NB4 (cell line): ENCODE data around the gene SLC66A2.

ENCODE experiments used
- POLR2A ChIP-seq: IDR thresholded peaks from 2 replicates; pipeline ENCODE4 v1.6.1; 2011; ENCODE audit warnings: mild to moderate bottlenecking; ENCODE audit not compliant: insufficient read length; ENCODE audit errors: extremely low read depth
- TF ChIP-seq, protein P1 (sequence below): IDR thresholded peaks from one replicate; pipeline ENCODE4 v1.5.1; 2012; ENCODE audit warnings: low read depth, low read length

DNA sequence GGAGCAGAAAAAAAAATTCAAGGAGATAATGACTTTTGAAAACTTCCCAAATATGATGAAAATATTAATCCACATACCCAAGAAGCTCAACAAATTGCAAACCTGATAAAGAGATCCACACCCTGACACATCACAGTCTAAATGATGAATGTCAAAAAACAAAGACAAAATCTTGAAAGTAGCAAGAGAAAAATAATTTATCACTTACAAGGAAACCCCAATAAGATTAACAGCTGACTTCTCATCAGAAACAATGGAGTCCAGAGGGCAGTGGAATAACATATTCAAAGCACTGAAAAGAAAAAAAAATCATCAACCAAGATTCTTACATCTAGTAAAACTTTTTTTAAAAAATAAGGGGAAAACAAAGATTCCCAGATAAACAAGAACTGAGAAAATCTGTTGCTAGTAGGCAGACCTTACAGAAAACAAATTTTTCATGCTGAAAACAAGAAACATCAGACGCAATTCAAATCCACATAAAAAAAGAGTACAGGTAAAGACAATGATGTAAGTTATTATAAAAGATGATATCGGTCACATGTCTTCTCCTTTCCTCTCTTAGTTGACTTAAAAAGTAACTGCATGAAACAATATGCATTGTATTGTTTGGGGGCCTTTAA lies 21.3 kb downstream of the SLC66A2 start:
- TF ChIP-seq, protein P1, sequence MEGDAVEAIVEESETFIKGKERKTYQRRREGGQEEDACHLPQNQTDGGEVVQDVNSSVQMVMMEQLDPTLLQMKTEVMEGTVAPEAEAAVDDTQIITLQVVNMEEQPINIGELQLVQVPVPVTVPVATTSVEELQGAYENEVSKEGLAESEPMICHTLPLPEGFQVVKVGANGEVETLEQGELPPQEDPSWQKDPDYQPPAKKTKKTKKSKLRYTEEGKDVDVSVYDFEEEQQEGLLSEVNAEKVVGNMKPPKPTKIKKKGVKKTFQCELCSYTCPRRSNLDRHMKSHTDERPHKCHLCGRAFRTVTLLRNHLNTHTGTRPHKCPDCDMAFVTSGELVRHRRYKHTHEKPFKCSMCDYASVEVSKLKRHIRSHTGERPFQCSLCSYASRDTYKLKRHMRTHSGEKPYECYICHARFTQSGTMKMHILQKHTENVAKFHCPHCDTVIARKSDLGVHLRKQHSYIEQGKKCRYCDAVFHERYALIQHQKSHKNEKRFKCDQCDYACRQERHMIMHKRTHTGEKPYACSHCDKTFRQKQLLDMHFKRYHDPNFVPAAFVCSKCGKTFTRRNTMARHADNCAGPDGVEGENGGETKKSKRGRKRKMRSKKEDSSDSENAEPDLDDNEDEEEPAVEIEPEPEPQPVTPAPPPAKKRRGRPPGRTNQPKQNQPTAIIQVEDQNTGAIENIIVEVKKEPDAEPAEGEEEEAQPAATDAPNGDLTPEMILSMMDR = no peak
- no peak for TF ChIP-seq POLR2A
